ENCODE results near the gene CCDC88C. TPM values are rescaled to one million over a fixed set of nuclear protein-coding genes. Genes with fewer than 3 reads are reported as not detected.

The CCDC88C gene
- total RNA-seq, 2 experiments from 2014 or later = 269 to 287 TPM

- no peak for DNase-seq
- intact Hi-C loops (cut with DNase I, micrococcal nuclease) = loop anchor here in 1 of 2 experiments (2.0 kb wide), 2 partner anchors 15 to 17 kb away; no protein-coding TSS in a partner anchor
- Histone ChIP-seq H3K4me3 (ENCODE audit: low read length) (peak overlapping the region; percentile 17), H3K27ac (ENCODE audit: low read depth in 1 of 2, low read length in 2 of 2) (peak overlapping the region; percentile 44 to 50), H3K27me3 (ENCODE audit: control insufficient read depth in 1 of 2, insufficient read depth in 2 of 2, low read length in 2 of 2) (no peaks in the 10 kb centered on the region), H3K9me3 (ENCODE audit: control insufficient read depth in 1 of 2, insufficient read depth in 1 of 2, low read length in 2 of 2) (no peaks in the 10 kb centered on the region), H3K36me3 (ENCODE audit: insufficient read depth, low read length) (peaks cover 37% of the 10 kb centered on the region), H3K4me1 (ENCODE audit: insufficient read depth, low read length) (peaks cover 100% of the 10 kb centered on the region)
- ChIA-PET POLR2A (interaction anchor here (0.7 to 3.1 kb wide), 9 partner anchors 10 to 38 kb away, joined by 3 to 15 read pairs (median 6); partner anchors contain the start of gene CCDC88C), CTCF (interaction anchor here (1.2 to 1.8 kb wide), 4 partner anchors 10 to 65 kb away, joined by 3 to 4 read pairs (median 3); no protein-coding TSS in a partner anchor)
- H3K36me3 Mint-ChIP-seq (ENCODE audit: low read depth) = peaks cover 66% of the 10 kb centered on the region
- no peak for ATAC-seq (ENCODE audit: poor library complexity)
- H3K4me3 Mint-ChIP-seq = peak overlapping the region; percentile 72
- H3K27ac Mint-ChIP-seq = peak overlapping the region; percentile 88
- no peaks in the 10 kb centered on the region for H3K9me3 Mint-ChIP-seq
- TF ChIP-seq CTCF (IDR thresholded peaks at IDR 0.05) = no peak
- H3K4me1 Mint-ChIP-seq (ENCODE audit: low read depth) = peaks cover 94% of the 10 kb centered on the region
- no peaks in the 10 kb centered on the region for H3K27me3 Mint-ChIP-seq
Observed at GRCh38 chr14:91387951-91388381, 29.7 kb downstream of the CCDC88C start.

GRCh38 chr14:91387169-91387835, 30.3 kb downstream of the CCDC88C start:
- Histone ChIP-seq H3K36me3 (ENCODE audit: insufficient read depth, low read length) (peaks cover 37% of the 10 kb centered on the region), H3K4me1 (ENCODE audit: insufficient read depth, low read length) (peaks cover 100% of the 10 kb centered on the region), H3K4me3 (ENCODE audit: low read length) (no peak overlapping the region), H3K27ac (ENCODE audit: low read depth in 1 of 2, low read length in 2 of 2) (peak overlapping the region in 1 of 2 donors; percentile 32), H3K27me3 (ENCODE audit: control insufficient read depth in 1 of 2, insufficient read depth in 2 of 2, low read length in 2 of 2) (no peaks in the 10 kb centered on the region), H3K9me3 (ENCODE audit: control insufficient read depth in 1 of 2, insufficient read depth in 1 of 2, low read length in 2 of 2) (no peaks in the 10 kb centered on the region)
- no peaks in the 10 kb centered on the region for H3K9me3 Mint-ChIP-seq
- no peak for TF ChIP-seq CTCF (IDR thresholded peaks at IDR 0.05)
- peak overlapping the region; percentile 88 for H3K27ac Mint-ChIP-seq
- ATAC-seq (ENCODE audit: poor library complexity) (no peak), DNase-seq (no peak)
- no peaks in the 10 kb centered on the region for H3K27me3 Mint-ChIP-seq
- CTCF ChIA-PET = interaction anchor here (0.8 to 1.8 kb wide), 4 partner anchors 10 to 64 kb away, joined by 3 to 5 read pairs (median 4); no protein-coding TSS in a partner anchor
- H3K4me1 Mint-ChIP-seq (ENCODE audit: low read depth) = peaks cover 94% of the 10 kb centered on the region
- H3K36me3 Mint-ChIP-seq (ENCODE audit: low read depth) = peaks cover 72% of the 10 kb centered on the region
- POLR2A ChIA-PET = interaction anchor here (0.7 to 2.9 kb wide), 8 partner anchors 10 to 38 kb away, joined by 3 to 15 read pairs (median 6); no protein-coding TSS in a partner anchor
- H3K4me3 Mint-ChIP-seq = peak overlapping the region; percentile 48
- intact Hi-C loops (cut with DNase I, micrococcal nuclease) = no loop called here

GRCh38 chr14:91385697-91386096, 31.9 kb downstream of the CCDC88C start:
- ChIA-PET CTCF (interaction anchor here (1.7 kb wide), 1 partner anchor 14 kb away, joined by 5 read pairs; no protein-coding TSS in a partner anchor), POLR2A (no interaction called here)
- Mint-ChIP-seq H3K4me1 (ENCODE audit: low read depth) (peaks cover 94% of the 10 kb centered on the region), H3K27me3 (no peaks in the 10 kb centered on the region), H3K9me3 (no peaks in the 10 kb centered on the region), H3K27ac (peak overlapping the region; percentile 96), H3K36me3 (ENCODE audit: low read depth) (peaks cover 76% of the 10 kb centered on the region), H3K4me3 (no peak overlapping the region)
- intact Hi-C loops (cut with DNase I, micrococcal nuclease) = no loop called here
- Histone ChIP-seq H3K27me3 (ENCODE audit: control insufficient read depth in 1 of 2, insufficient read depth in 2 of 2, low read length in 2 of 2) (no peaks in the 10 kb centered on the region), H3K9me3 (ENCODE audit: control insufficient read depth in 1 of 2, insufficient read depth in 1 of 2, low read length in 2 of 2) (no peaks in the 10 kb centered on the region), H3K27ac (ENCODE audit: low read depth in 1 of 2, low read length in 2 of 2) (no peak overlapping the region), H3K4me1 (ENCODE audit: insufficient read depth, low read length) (peaks cover 100% of the 10 kb centered on the region), H3K4me3 (ENCODE audit: low read length) (no peak overlapping the region), H3K36me3 (ENCODE audit: insufficient read depth, low read length) (peaks cover 37% of the 10 kb centered on the region)
- no peak for ATAC-seq (ENCODE audit: poor library complexity)
- no peak for TF ChIP-seq CTCF (IDR thresholded peaks at IDR 0.05)
- DNase-seq = no peak
